SK-N-SH (cell line): ENCODE data around the gene ENTHD1. TPM values are rescaled to one million over a fixed set of nuclear protein-coding genes. Genes with fewer than 3 reads are reported as not detected.

Source experiments
- CTCF ChIA-PET: fragments of 300-600, 350-600 bp; formaldehyde crosslinking; extraction: SDS; loops from one replicate; lab custom pipeline; 2021; lab: Yijun Ruan, JAX
- POLR2A ChIA-PET: fragments of 350-600 bp; sonication (Branson Sonifier 250); formaldehyde crosslinking; extraction: SDS; loops from one replicate; lab custom pipeline; 2020; ENCODE audit warnings: antibody characterized with exemption, inconsistent platforms; lab: Yijun Ruan, JAX
- DNase-seq: peaks from one replicate; pipeline ENCODE4 v3.0.0; 2012
- H2AFZ ChIP-seq: fragments of 200-600 bp; sonication (generic); 2 replicates; pipeline ENCODE4 v1.8.1; 2016; ENCODE audit warnings: antibody characterized with exemption, mild to moderate bottlenecking, low read depth
- H3F3A ChIP-seq: fragments of 200-600 bp; sonication (generic); replicated peaks from 2 replicates; pipeline ENCODE3; 2016; ENCODE audit warnings: antibody characterized with exemption, mild to moderate bottlenecking; ENCODE audit not compliant: insufficient read depth
- H3K27ac ChIP-seq, 2 experiments: fragments of 200-500 bp in 1 of 2; fragments of 200-600 bp in 1 of 2; sonication (Bioruptor generic) in 1 of 2; sonication (generic), shearing (Covaris generic) in 1 of 2; 2 replicates each; pipeline versions ENCODE4 v1.5.1 to v1.6.1; 2014 to 2016; ENCODE audit warnings: low read depth in 2 of 2, inconsistent platforms in 1 of 2, low read length in 1 of 2, mild to moderate bottlenecking in 1 of 2, mixed read lengths in 1 of 2
- H3K27me3 ChIP-seq: fragments of 200-600 bp; sonication (generic), shearing (Covaris generic); 2 replicates; pipeline ENCODE4 v1.6.1; 2016; ENCODE audit warnings: mixed run types; ENCODE audit not compliant: insufficient read depth
- H3K36me3 ChIP-seq, 2 experiments: fragments of 200-500 bp in 1 of 2; fragments of 200-600 bp in 1 of 2; sonication (Bioruptor generic) in 1 of 2; sonication (generic) in 1 of 2; replicated peaks in 1 of 2; 2 replicates each; pipeline versions ENCODE3 to v1.5.1; 2014 to 2016; ENCODE audit warnings: low read length in 1 of 2, mild to moderate bottlenecking in 1 of 2; ENCODE audit not compliant: insufficient read depth in 2 of 2, control insufficient read depth in 1 of 2
- H3K4me1 ChIP-seq, 2 experiments: fragments of 200-500 bp in 1 of 2; fragments of 200-600 bp in 1 of 2; sonication (Bioruptor generic) in 1 of 2; sonication (generic), shearing (Covaris generic) in 1 of 2; 2 replicates each; pipeline versions ENCODE4 v1.5.1 to v1.6.1; 2014 to 2016; ENCODE audit warnings: low read depth in 1 of 2, low read length in 1 of 2, mixed run types in 1 of 2; ENCODE audit not compliant: insufficient read depth in 2 of 2, control insufficient read depth in 1 of 2
- H3K4me2 ChIP-seq: fragments of 200-600 bp; sonication (generic), shearing (Covaris generic); 2 replicates; pipeline ENCODE4 v1.6.1; 2017; ENCODE audit warnings: mixed run types
- H3K4me3 ChIP-seq, 2 experiments: fragments of 200-500 bp in 1 of 2; fragments of 200-600 bp in 1 of 2; sonication (Bioruptor generic) in 1 of 2; sonication (generic), shearing (Covaris generic) in 1 of 2; 2 replicates each; pipeline versions ENCODE4 v1.5.1 to v1.8.1; 2014 to 2016; ENCODE audit warnings: low read depth in 2 of 2, inconsistent platforms in 1 of 2, low read length in 1 of 2, mild to moderate bottlenecking in 1 of 2, mixed read lengths in 1 of 2, moderate library complexity in 1 of 2
- H3K79me2 ChIP-seq: fragments of 200-600 bp; sonication (generic); 2 replicates; pipeline ENCODE4 v1.8.1; 2017; ENCODE audit warnings: mild to moderate bottlenecking; ENCODE audit not compliant: insufficient read depth
- H3K9ac ChIP-seq: fragments of 200-600 bp; sonication (generic); 2 replicates; pipeline ENCODE4 v1.6.1; 2017; ENCODE audit warnings: mixed run types
- H3K9me2 ChIP-seq: fragments of 200-600 bp; sonication (generic); 2 replicates; pipeline ENCODE4 v1.6.1; 2017; ENCODE audit warnings: mixed run types
- H3K9me3 ChIP-seq: fragments of 200-600 bp; sonication (generic); 2 replicates; pipeline ENCODE4 v1.6.1; 2017; ENCODE audit warnings: mixed run types, mild to moderate bottlenecking, moderate library complexity
- H4K20me1 ChIP-seq: fragments of 200-600 bp; sonication (generic); 2 replicates; pipeline ENCODE4 v1.6.1; 2017; ENCODE audit warnings: mild to moderate bottlenecking, mixed run types; ENCODE audit not compliant: insufficient read depth
- ELF1 ChIP-seq: IDR thresholded peaks from 2 replicates; pipeline ENCODE4 v1.4.0; 2012
- EP300 ChIP-seq, 2 experiments: IDR thresholded peaks; 2 replicates each; pipeline versions ENCODE4 v1.4.0 to v1.6.1; 2012; ENCODE audit warnings: borderline replicate concordance in 1 of 2, low read depth in 1 of 2, low read length in 1 of 2
- EZH2phosphoT487 ChIP-seq: fragments of 200-600 bp; sonication (generic); IDR thresholded peaks from 2 replicates; pipeline ENCODE4 v1.6.1; 2017; ENCODE audit warnings: low read depth, mixed run types, mild to moderate bottlenecking, antibody characterized with exemption, moderate library complexity, borderline replicate concordance
- FOSL2 ChIP-seq: IDR thresholded peaks from 2 replicates; pipeline ENCODE4 v1.4.0; 2012; ENCODE audit warnings: low read depth, mild to moderate bottlenecking, moderate library complexity, borderline replicate concordance
- GABPA ChIP-seq: IDR thresholded peaks from 2 replicates; pipeline ENCODE4 v1.4.0; 2012; ENCODE audit warnings: low read depth, mild to moderate bottlenecking
- MXI1 ChIP-seq: IDR thresholded peaks from 2 replicates; pipeline ENCODE4 v1.6.1; 2012; ENCODE audit warnings: mild to moderate bottlenecking, low read depth, low read length, improper control_type of control experiment
- POLR2AphosphoS5 ChIP-seq: IDR thresholded peaks from 2 replicates; pipeline ENCODE4 v1.6.1; 2012; ENCODE audit warnings: low read depth, low read length
- RCOR1 ChIP-seq: fragments of 150-350 bp; IDR thresholded peaks from 2 replicates; pipeline ENCODE4 v1.6.1; 2017; ENCODE audit warnings: antibody characterized with exemption, low read length
- RFX5 ChIP-seq: IDR thresholded peaks from 2 replicates; pipeline ENCODE4 v1.6.1; 2012; ENCODE audit warnings: mild to moderate bottlenecking, improper control_type of control experiment, low read length
- RXRA ChIP-seq: IDR thresholded peaks from 2 replicates; pipeline ENCODE4 v1.4.0; 2012; ENCODE audit warnings: low read depth, mild to moderate bottlenecking, borderline replicate concordance
- SMC3 ChIP-seq: IDR thresholded peaks from 2 replicates; pipeline ENCODE4 v1.6.1; 2012; ENCODE audit warnings: low read depth, low read length, improper control_type of control experiment
- TEAD4 ChIP-seq: IDR thresholded peaks from 2 replicates; pipeline ENCODE4 v1.4.0; 2012; ENCODE audit warnings: mild to moderate bottlenecking, borderline replicate concordance; ENCODE audit not compliant: insufficient read depth
- YY1 ChIP-seq: IDR thresholded peaks from 2 replicates; pipeline ENCODE4 v1.4.0; 2012; ENCODE audit warnings: low read depth, mild to moderate bottlenecking
- WGBS: methylation state at CpG from one replicate; pipeline ENCODE4 v1.1.6; 2017; ENCODE audit warnings: low lambda C conversion rate; 5-methylcytosine and 5-hydroxymethylcytosine counted together
- polyA plus RNA-seq, 3 experiments: library from polyadenylated mRNA; depleted of rRNA; stranded (reverse); fragments of >200 nt; gene quantifications; 2 replicates each; pipeline ENCODE4 v1.2.3, GENCODE V29; 2012
- TF ChIP-seq, protein P1 (sequence below): fragments of 150-350 bp; IDR thresholded peaks from 2 replicates; pipeline ENCODE4 v1.6.1; 2016; ENCODE audit warnings: mild to moderate bottlenecking, low read depth, low read length
- TF ChIP-seq, protein P2 (sequence below): IDR thresholded peaks from 2 replicates; pipeline ENCODE4 v1.6.1; 2012; ENCODE audit warnings: mild to moderate bottlenecking, low read depth, low read length, moderate library complexity
- TF ChIP-seq, protein P3 (sequence below): IDR thresholded peaks from 2 replicates; pipeline ENCODE4 v1.4.0; 2012; ENCODE audit warnings: low read depth
- TF ChIP-seq, protein P4 (sequence below): IDR thresholded peaks from 2 replicates; pipeline ENCODE4 v1.4.0; 2012; ENCODE audit warnings: low read depth, borderline replicate concordance

ENTHD1 gene
- polyA plus RNA-seq, 1 of the 3 experiments (the other 2 are of a cell fraction) = not detected

DNA sequence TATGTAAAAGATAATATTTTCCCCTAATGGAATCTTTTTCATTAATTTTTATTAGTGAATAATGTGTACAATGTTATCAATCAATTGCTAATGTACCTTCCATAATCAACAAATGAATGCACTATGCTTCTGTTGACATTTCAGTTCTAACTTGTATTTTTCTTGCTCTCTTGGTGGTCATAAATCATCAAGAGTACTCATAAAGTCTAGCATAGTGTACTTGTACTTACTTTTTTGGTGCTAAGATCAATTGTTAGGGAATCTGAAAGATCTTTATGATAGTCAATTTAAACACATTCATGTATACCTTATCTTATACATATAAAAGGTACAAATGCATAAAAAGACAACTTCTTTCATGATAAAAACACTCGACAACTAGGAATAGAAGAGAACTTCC, 10.5 kb downstream of the ENTHD1 start:
- no peaks in the 10 kb centered on the region for H3K79me2 ChIP-seq
- H3K27me3 ChIP-seq = no peaks in the 10 kb centered on the region
- no peak overlapping the region for H3K27ac ChIP-seq
- no peak overlapping the region for H3K4me3 ChIP-seq
- no peaks in the 10 kb centered on the region for H4K20me1 ChIP-seq
- no peak overlapping the region for H3K4me2 ChIP-seq
- DNase-seq = no peak
- no peaks in the 10 kb centered on the region for H3K36me3 ChIP-seq
- no peak overlapping the region for H3K9ac ChIP-seq
- no peak overlapping the region for H2AFZ ChIP-seq
- WGBS = 52% methylated on average over 1 of the region's 1 CpG
- H3F3A ChIP-seq = no peaks in the 10 kb centered on the region
- no peaks in the 10 kb centered on the region for H3K9me2 ChIP-seq
- H3K4me1 ChIP-seq = no peaks in the 10 kb centered on the region
- ChIA-PET POLR2A (no interaction called here), CTCF (no interaction called here)
- TF ChIP-seq TEAD4 (no peak), YY1 (no peak), FOSL2 (no peak), EZH2phosphoT487 (no peak), EP300 (IDR thresholded peaks at IDR 0.05; ENCODE audit: borderline replicate concordance in 1 of 2, low read depth in 1 of 2, low read length in 1 of 2) (no peak), GABPA (no peak), POLR2AphosphoS5 (no peak), ELF1 (no peak), RFX5 (no peak), RCOR1 (no peak), RXRA (no peak), SMC3 (no peak), MXI1 (no peak)
- TF ChIP-seq, protein P1, sequence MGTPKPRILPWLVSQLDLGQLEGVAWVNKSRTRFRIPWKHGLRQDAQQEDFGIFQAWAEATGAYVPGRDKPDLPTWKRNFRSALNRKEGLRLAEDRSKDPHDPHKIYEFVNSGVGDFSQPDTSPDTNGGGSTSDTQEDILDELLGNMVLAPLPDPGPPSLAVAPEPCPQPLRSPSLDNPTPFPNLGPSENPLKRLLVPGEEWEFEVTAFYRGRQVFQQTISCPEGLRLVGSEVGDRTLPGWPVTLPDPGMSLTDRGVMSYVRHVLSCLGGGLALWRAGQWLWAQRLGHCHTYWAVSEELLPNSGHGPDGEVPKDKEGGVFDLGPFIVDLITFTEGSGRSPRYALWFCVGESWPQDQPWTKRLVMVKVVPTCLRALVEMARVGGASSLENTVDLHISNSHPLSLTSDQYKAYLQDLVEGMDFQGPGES = no peak
- TF ChIP-seq, protein P2, sequence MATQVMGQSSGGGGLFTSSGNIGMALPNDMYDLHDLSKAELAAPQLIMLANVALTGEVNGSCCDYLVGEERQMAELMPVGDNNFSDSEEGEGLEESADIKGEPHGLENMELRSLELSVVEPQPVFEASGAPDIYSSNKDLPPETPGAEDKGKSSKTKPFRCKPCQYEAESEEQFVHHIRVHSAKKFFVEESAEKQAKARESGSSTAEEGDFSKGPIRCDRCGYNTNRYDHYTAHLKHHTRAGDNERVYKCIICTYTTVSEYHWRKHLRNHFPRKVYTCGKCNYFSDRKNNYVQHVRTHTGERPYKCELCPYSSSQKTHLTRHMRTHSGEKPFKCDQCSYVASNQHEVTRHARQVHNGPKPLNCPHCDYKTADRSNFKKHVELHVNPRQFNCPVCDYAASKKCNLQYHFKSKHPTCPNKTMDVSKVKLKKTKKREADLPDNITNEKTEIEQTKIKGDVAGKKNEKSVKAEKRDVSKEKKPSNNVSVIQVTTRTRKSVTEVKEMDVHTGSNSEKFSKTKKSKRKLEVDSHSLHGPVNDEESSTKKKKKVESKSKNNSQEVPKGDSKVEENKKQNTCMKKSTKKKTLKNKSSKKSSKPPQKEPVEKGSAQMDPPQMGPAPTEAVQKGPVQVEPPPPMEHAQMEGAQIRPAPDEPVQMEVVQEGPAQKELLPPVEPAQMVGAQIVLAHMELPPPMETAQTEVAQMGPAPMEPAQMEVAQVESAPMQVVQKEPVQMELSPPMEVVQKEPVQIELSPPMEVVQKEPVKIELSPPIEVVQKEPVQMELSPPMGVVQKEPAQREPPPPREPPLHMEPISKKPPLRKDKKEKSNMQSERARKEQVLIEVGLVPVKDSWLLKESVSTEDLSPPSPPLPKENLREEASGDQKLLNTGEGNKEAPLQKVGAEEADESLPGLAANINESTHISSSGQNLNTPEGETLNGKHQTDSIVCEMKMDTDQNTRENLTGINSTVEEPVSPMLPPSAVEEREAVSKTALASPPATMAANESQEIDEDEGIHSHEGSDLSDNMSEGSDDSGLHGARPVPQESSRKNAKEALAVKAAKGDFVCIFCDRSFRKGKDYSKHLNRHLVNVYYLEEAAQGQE = no peak
- TF ChIP-seq, protein P3, sequence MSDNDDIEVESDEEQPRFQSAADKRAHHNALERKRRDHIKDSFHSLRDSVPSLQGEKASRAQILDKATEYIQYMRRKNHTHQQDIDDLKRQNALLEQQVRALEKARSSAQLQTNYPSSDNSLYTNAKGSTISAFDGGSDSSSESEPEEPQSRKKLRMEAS = no peak
- TF ChIP-seq, protein P4, sequence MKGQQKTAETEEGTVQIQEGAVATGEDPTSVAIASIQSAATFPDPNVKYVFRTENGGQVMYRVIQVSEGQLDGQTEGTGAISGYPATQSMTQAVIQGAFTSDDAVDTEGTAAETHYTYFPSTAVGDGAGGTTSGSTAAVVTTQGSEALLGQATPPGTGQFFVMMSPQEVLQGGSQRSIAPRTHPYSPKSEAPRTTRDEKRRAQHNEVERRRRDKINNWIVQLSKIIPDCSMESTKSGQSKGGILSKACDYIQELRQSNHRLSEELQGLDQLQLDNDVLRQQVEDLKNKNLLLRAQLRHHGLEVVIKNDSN = no peak
- no peaks in the 10 kb centered on the region for H3K9me3 ChIP-seq
